Measurements from ENCODE around the gene SH3BP4. TPM values are rescaled to one million over a fixed set of nuclear protein-coding genes. Genes with fewer than 3 reads are reported as not detected.

The SH3BP4 gene, protein sequence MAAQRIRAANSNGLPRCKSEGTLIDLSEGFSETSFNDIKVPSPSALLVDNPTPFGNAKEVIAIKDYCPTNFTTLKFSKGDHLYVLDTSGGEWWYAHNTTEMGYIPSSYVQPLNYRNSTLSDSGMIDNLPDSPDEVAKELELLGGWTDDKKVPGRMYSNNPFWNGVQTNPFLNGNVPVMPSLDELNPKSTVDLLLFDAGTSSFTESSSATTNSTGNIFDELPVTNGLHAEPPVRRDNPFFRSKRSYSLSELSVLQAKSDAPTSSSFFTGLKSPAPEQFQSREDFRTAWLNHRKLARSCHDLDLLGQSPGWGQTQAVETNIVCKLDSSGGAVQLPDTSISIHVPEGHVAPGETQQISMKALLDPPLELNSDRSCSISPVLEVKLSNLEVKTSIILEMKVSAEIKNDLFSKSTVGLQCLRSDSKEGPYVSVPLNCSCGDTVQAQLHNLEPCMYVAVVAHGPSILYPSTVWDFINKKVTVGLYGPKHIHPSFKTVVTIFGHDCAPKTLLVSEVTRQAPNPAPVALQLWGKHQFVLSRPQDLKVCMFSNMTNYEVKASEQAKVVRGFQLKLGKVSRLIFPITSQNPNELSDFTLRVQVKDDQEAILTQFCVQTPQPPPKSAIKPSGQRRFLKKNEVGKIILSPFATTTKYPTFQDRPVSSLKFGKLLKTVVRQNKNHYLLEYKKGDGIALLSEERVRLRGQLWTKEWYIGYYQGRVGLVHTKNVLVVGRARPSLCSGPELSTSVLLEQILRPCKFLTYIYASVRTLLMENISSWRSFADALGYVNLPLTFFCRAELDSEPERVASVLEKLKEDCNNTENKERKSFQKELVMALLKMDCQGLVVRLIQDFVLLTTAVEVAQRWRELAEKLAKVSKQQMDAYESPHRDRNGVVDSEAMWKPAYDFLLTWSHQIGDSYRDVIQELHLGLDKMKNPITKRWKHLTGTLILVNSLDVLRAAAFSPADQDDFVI
- 13.6 TPM in 2 replicates for polyA plus RNA-seq (2014; cell fraction: cytosol; rRNA removed)
- 6.2 and 8.6 TPM in 2 replicates for polyA plus RNA-seq (2014; cell fraction: nucleus; rRNA removed)

- peak; percentile 47 for DNase-seq (ENCODE audit: low spot score)
Observed at GRCh38 chr2:234951664-234952269, at the start of gene SH3BP4. Gene SH3BP4 (plus strand): TSS chr2:234952017. CDS start chr2:235035003, 82,986 bp downstream.

GRCh38 chr2:234904785-234905184 is 47.0 kb upstream of the SH3BP4 start:
- DNase-seq (ENCODE audit: low spot score), result no peak

DNA sequence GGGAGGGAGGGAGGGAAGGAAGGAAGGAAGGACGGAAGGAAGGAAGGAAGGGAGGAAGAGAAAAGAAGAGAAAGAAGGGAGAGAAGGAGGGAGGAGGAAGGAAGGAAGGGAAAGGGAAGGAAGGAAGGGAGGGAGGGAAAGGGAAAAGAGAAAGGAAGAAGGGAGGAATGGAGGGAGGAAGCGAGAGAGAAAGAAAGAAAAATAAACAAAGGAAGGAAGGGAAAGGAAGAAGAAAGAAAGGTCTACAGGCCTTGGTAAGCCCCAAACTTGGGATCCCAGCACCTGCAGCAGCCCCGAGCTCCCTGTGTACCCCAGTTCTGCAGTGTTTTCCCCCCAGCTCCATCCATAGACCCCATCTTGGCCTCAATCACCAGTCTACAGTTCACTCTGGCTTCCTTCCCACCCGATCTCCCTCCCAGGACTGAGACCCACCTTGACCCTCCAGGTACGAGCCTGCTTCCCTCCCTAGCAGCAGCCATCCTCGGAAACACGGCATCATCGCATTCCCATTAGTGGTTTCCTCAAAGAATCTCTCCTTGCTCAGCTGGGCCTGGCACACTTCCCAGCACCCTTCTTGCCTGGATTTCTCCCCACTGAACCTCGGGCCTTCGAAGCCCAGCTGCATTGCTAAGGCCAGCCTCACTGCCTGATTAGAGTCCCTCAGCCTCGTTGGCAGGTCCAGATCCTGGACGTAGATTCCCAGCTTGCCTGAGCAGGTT is 46.1 kb upstream of the SH3BP4 start:
- DNase-seq (ENCODE audit: low spot score), result no peak

DNA sequence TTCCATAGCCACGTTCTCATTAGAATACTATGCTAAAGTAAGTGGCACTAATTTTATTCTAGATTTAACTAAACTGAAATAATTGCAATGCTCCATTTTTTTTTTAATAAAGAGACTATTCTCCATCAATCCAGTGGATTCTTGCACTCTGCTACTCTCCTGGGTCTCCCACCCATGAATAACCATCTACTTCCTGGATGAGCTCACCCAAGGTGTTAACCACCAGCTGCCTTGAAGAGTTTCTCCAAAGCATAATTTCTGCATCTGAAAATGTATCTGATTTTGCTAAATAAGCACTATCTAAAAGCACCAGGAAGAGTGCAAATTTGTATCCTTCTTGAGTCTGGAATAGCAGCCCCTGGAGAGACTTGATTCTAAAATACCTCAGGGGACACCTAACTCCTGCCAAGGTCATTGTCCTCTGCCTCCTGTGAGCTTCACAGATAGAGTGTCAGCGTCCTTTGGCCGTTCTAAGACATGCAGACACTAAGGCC is 41.6 kb upstream of the SH3BP4 start:
- DNase-seq (ENCODE audit: low spot score), result no peak

GRCh38 chr2:234911271-234911670 is 40.5 kb upstream of the SH3BP4 start:
- no peak for DNase-seq (ENCODE audit: low spot score)

DNA sequence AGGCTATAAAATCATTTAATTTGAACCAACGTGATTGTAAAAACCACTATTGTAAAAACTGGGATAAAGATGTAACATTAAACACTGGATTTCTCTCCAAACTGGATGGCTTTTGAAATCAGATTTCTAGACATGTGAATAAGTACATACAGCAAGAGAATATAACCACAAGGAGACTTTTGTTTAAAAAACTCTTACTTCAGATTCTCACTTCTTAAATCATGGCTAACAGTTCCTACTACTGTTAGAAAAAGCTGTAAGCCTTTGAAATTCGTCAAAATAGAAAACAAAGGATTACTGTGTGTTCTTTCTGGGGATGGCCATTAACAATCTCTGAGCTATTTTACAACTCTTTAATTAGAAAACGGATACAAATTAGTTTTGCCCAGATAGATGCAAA is 39.4 kb upstream of the SH3BP4 start:
- no peak for DNase-seq (ENCODE audit: low spot score)

DNA sequence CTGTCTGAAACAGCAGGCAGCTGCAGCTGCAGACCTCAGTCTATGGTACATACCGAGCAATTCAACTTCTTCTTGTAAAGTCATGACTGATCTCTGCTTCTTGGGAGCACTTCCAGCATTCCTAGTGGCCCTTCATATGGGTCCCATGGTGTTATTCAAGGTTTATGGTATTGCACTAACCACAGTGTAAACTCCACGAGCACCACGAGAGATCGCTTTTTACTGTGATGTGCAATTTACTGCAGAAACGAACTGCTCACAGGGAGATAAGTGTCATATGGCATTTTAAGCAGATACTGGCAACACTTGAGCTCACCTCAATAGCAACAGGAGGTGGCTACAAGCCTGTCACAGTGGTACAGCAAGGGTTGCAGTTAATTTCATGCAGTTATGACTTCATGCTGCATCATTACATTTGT is 38.6 kb upstream of the SH3BP4 start:
- no peak for DNase-seq (ENCODE audit: low spot score)

- no peak for DNase-seq (ENCODE audit: low spot score)
Observed at GRCh38 chr2:234914371-234915154, 37.3 kb upstream of the SH3BP4 start.

GRCh38 chr2:234916674-234917073 is 35.1 kb upstream of the SH3BP4 start:
- DNase-seq (ENCODE audit: low spot score), result no peak

DNA sequence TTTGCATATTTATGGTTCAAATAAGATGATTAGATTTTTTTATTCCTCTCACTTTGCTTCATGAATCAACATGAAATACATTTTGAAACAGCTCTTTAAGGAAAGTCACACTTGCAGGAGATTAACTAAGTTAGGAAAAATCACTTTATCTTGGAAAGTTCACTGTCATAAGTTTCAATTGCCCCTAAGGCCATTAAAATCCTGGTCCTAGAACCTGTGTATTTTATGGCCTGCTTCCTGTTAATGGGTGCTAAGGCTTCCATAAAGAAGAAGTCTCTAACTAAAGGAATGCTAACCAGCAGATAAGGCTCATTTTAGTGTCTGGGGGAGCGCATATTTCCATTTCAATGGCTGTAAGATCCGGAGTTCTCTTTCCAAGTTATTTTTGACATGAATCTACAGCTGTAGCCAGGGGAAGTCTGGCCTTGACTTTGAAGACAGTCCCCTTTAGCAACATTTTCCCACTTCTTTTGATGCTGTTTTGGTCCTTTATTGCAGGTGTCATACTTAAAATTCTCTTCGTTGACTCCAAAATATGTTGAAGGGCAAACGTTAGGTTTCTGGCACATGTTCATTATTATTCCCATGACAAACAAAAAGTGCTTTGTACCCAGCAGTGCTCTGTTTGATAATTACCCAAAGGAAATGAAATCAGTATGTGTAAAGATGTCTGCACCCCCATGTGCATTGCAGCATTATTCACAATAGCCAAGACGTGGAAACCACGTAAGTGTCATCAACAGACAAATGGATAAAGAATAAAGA is 34.4 kb upstream of the SH3BP4 start:
- DNase-seq (ENCODE audit: low spot score), result no peak

- no peak for DNase-seq (ENCODE audit: low spot score)
Observed at GRCh38 chr2:234919711-234920110, 32.1 kb upstream of the SH3BP4 start.

GRCh38 chr2:234920836-234921235 is 31.0 kb upstream of the SH3BP4 start:
- DNase-seq (ENCODE audit: low spot score), result no peak

DNA sequence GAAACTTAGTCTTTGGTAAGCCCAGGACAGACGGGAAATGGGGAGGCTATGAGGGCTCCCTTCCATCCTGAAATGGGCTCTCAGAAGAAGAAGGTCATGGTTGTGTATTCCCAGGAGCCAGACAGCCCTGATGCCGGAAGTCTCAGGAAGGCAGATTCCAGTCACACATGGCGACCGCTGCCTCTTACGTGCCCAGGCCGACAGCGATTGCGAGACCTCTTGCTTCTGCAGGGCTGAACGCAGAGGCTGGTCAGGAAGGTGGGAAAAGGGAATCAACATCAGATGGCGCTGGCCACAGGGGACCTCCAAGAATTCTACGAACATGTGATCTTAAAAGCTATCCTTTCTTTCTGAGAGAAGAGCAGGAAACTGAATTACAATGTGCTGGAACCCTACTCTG is 22.8 kb upstream of the SH3BP4 start:
- DNase-seq (ENCODE audit: low spot score), result no peak

DNA sequence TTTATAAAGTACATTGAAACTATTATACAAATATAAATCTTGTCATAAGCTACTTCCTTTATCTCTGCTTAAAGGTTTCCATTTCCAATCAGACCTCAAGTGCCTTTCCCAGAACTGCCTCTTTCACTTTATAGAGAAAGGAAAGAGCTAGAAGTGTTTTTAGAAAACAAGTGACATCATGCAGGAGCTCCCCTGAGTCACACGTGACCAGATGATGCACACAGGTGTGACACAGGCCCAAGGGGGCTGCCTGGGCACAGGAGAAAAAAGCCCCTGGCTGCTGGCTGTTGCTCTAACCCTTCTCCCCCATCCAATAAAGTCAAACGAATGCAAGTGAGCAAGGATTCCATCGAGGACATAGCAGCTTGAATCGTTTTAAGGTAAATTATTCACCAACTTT is 21.4 kb upstream of the SH3BP4 start:
- no peak for DNase-seq (ENCODE audit: low spot score)

DNA sequence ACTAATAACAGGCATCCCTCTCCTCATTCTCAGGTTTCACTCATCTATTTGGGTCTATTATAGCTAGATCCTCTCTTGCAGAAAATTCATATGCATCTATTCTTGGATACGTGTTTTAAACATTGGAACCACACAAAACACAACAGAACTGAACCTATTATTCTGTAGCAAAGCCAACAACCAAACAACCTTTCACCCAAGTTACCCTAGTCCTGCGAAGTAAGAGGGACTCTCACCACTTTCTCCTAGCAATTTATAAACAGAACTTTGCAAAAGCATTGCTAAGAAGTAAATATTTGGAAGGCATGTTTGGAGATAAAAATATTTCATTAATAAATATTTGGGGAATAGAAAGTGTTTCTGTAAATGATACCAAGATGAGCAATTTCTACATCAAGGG is 20.4 kb upstream of the SH3BP4 start:
- no peak for DNase-seq (ENCODE audit: low spot score)

DNA sequence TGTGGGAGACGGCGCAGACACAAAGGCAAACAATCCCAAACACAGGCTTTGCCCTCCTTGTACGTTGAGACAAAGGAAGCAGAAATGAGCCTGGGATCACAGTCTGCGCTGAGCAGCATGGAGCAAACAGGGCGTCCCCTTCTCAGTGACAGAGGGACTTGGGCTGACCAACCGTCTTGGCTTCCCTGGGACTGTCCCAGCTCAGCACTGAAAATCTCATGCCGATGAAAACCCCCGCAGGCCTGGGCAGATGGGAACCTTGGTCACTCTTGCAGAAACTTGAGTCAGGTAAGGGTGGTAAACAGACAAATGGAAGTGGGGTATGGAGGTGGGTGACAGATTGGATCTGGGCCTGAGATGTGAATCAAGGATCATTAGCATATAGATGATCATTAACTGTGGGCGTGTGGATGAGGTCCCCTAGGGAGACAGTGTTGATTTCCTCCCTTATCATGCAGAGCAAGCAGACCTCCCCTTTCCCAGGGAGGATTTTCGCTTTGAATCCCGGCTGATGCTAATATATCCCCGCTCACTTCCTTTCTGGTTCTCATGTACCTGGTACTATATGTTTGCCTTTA is 19.1 kb upstream of the SH3BP4 start:
- peak; percentile 15 for DNase-seq (ENCODE audit: low spot score)

GRCh38 chr2:234935311-234935710 is 16.5 kb upstream of the SH3BP4 start:
- DNase-seq (ENCODE audit: low spot score), result no peak

- no peak for DNase-seq (ENCODE audit: low spot score)
Observed at GRCh38 chr2:234939576-234939975, 12.2 kb upstream of the SH3BP4 start.

DNA sequence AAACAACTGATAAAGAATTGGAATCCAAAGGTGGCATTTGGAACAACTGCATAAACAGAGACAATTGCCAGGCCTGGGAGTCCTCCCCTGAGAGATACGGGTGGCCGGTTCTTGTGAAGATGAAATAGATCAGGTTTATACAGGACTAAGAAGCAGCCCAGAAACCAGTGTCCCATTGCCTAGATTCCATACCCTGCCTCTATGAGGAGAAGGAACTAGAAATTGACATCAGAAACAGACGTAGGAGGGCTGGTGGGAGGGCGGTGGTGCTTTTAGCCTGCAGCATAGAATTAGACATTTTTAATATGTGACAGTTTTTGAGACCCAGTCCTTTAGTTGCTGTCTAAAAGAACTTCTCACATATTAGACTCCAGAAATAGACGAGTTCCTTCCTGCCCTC is 11.8 kb upstream of the SH3BP4 start:
- no peak for DNase-seq (ENCODE audit: low spot score)
